Esophagus muscularis mucosa (tissue), 4 donors: ENCODE results near the gene PRUNE1.

Experiments used
- EP300 ChIP-seq: sonication (generic); formaldehyde crosslinking; IDR thresholded peaks from one replicate; pipeline ENCODE4 v1.6.1; 2017; ENCODE audit warnings: antibody characterized with exemption
- POLR2A ChIP-seq: fragments of 450-650 bp; IDR thresholded peaks from one replicate; pipeline ENCODE4 v1.6.1; 2017; ENCODE audit warnings: antibody characterized with exemption, moderate library complexity, mild to moderate bottlenecking, low read depth
- POLR2AphosphoS5 ChIP-seq, 2 donors: sonication (generic); formaldehyde crosslinking; IDR thresholded peaks; one replicate each; pipeline ENCODE4 v1.6.1; 2017; ENCODE audit warnings: antibody characterized with exemption in 2 of 2
- TF ChIP-seq, protein P1 (sequence below), 3 experiments: fragments of 200-600 bp in 2 of 3; fragments of 450-650 bp in 1 of 3; sonication (generic) in 2 of 3; IDR thresholded peaks; one replicate each; pipeline ENCODE4 v1.5.1; 2017 to 2019; ENCODE audit warnings: antibody characterized with exemption in 3 of 3, mild to moderate bottlenecking in 2 of 3, moderate library complexity in 1 of 3

DNA sequence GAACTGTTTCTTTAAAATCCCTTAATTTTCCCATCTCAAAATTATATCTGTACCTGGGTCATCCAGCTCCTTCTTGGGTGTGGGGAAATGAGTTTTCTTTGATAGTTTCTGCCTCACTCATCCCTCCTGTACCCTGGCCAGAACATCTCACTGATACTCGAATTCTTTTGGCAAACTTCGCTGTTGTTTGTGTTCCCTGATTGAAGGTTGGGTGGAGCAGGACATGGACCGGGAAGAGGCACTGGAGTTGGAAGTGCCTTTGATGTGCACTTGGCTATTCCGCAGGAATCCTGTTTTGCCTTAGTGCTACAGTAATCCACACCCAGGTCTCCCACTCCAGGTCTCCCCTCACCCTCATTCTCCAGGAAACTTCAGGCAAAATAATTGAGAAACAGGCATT, 12.8 kb upstream of the PRUNE1 start:
- TF ChIP-seq POLR2A = no peak
- TF ChIP-seq, protein P1, sequence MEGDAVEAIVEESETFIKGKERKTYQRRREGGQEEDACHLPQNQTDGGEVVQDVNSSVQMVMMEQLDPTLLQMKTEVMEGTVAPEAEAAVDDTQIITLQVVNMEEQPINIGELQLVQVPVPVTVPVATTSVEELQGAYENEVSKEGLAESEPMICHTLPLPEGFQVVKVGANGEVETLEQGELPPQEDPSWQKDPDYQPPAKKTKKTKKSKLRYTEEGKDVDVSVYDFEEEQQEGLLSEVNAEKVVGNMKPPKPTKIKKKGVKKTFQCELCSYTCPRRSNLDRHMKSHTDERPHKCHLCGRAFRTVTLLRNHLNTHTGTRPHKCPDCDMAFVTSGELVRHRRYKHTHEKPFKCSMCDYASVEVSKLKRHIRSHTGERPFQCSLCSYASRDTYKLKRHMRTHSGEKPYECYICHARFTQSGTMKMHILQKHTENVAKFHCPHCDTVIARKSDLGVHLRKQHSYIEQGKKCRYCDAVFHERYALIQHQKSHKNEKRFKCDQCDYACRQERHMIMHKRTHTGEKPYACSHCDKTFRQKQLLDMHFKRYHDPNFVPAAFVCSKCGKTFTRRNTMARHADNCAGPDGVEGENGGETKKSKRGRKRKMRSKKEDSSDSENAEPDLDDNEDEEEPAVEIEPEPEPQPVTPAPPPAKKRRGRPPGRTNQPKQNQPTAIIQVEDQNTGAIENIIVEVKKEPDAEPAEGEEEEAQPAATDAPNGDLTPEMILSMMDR (IDR thresholded peaks at IDR 0.05) = no peak
- no peak for TF ChIP-seq POLR2AphosphoS5 (IDR thresholded peaks at IDR 0.05)
- TF ChIP-seq EP300 = no peak
